IMR-90 (cell line): ENCODE measurements around the gene DOCK7. TPM values are rescaled to one million over a fixed set of nuclear protein-coding genes. Genes with fewer than 3 reads are reported as not detected.

Experiments used
- ATAC-seq: fragments of 200-7000 bp; cut with Tn5 transposase; 2 replicates; pipeline ENCODE4 v1.9.1; 2020; ENCODE audit warnings: low read depth, mild to moderate bottlenecking, moderate library complexity
- BruUV-seq: library from RNA; stranded (reverse); fragments of 400-500 nt; replicated peaks from 2 replicates; lab custom pipeline; 2021; lab: Mats Ljungman, UMichigan
- CTCF ChIA-PET: fragments of 300-600 bp; formaldehyde crosslinking; extraction: SDS; loops from one replicate; lab custom pipeline; 2021; ENCODE audit warnings: antibody characterized with exemption; lab: Yijun Ruan, JAX
- POLR2A ChIA-PET: fragments of 300-600 bp; sonication (Branson Sonifier 250); formaldehyde crosslinking; loops from one replicate; lab custom pipeline; 2022; ENCODE audit warnings: antibody characterized with exemption; ENCODE audit not compliant: unreplicated experiment; lab: Charles Lee
- DNase-seq: peaks from one replicate; pipeline ENCODE4 v3.0.0; 2013
- H2AFZ ChIP-seq: replicated peaks from 2 replicates; pipeline ENCODE3; 2013; ENCODE audit warnings: low read length, mild to moderate bottlenecking; ENCODE audit not compliant: poor library complexity
- H2AK5ac ChIP-seq: 2 replicates; pipeline ENCODE4 v1.6.1; 2013; ENCODE audit warnings: low read depth, low read length, inconsistent platforms
- H2AK9ac ChIP-seq: replicated peaks from 2 replicates; pipeline ENCODE3; 2013; ENCODE audit warnings: mild to moderate bottlenecking, low read depth, low read length, moderate library complexity; ENCODE audit not compliant: poor library complexity
- H2BK120ac ChIP-seq: 2 replicates; pipeline ENCODE4 v1.6.1; 2013; ENCODE audit warnings: low read depth, low read length, inconsistent platforms
- H2BK15ac ChIP-seq: 3 replicates; pipeline ENCODE4 v1.6.1; 2013; ENCODE audit warnings: low read depth, low read length, inconsistent platforms
- H2BK20ac ChIP-seq: 2 replicates; pipeline ENCODE4 v1.6.1; 2013; ENCODE audit warnings: low read depth, mild to moderate bottlenecking, inconsistent platforms, low read length, moderate library complexity
- H2BK5ac ChIP-seq: 2 replicates; pipeline ENCODE4 v1.6.1; 2013; ENCODE audit warnings: mild to moderate bottlenecking, low read depth, low read length, inconsistent platforms; ENCODE audit not compliant: poor library complexity, severe bottlenecking
- H3K14ac ChIP-seq: replicated peaks from 2 replicates; pipeline ENCODE4 v1.6.1; 2013; ENCODE audit warnings: low read depth, low read length, inconsistent platforms
- H3K18ac ChIP-seq: 2 replicates; pipeline ENCODE4 v1.6.1; 2013; ENCODE audit warnings: low read depth, low read length, control low read depth
- H3K23ac ChIP-seq: 2 replicates; pipeline ENCODE4 v1.6.1; 2013; ENCODE audit warnings: low read depth, low read length, inconsistent platforms
- H3K27ac ChIP-seq: 2 replicates; pipeline ENCODE4 v1.5.1; 2013; ENCODE audit warnings: mild to moderate bottlenecking, control low read depth, low read length; ENCODE audit not compliant: insufficient read depth
- H3K27me3 ChIP-seq: 2 replicates; pipeline ENCODE4 v1.6.1; 2013; ENCODE audit warnings: low read length; ENCODE audit not compliant: control insufficient read depth, insufficient read depth
- H3K36me3 ChIP-seq: 2 replicates; pipeline ENCODE4 v1.6.1; 2013; ENCODE audit warnings: low read length, mixed read lengths; ENCODE audit not compliant: control insufficient read depth, insufficient read depth
- H3K4ac ChIP-seq: 2 replicates; pipeline ENCODE4 v1.6.1; 2013; ENCODE audit warnings: low read depth, low read length, inconsistent platforms
- H3K4me1 ChIP-seq: 2 replicates; pipeline ENCODE4 v1.6.1; 2013; ENCODE audit warnings: low read length, mixed read lengths; ENCODE audit not compliant: control insufficient read depth, insufficient read depth
- H3K4me2 ChIP-seq: 2 replicates; pipeline ENCODE4 v1.6.1; 2013; ENCODE audit warnings: low read depth, mild to moderate bottlenecking, control low read depth, low read length, moderate library complexity
- H3K4me3 ChIP-seq: 2 replicates; pipeline ENCODE4 v1.5.1; 2013; ENCODE audit warnings: low read depth, mild to moderate bottlenecking, control low read depth, low read length, moderate library complexity; ENCODE audit not compliant: insufficient read depth
- H3K56ac ChIP-seq: 2 replicates; pipeline ENCODE4 v1.6.1; 2013; ENCODE audit warnings: low read length, inconsistent platforms; ENCODE audit not compliant: insufficient read depth; ENCODE audit errors: extremely low read depth
- H3K79me1 ChIP-seq, 2 experiments: 2 replicates each; pipeline ENCODE4 v1.6.1; 2013; ENCODE audit warnings: low read length in 2 of 2, inconsistent platforms in 1 of 2, low read depth in 1 of 2
- H3K9ac ChIP-seq: 2 replicates; pipeline ENCODE4 v1.6.1; 2013; ENCODE audit warnings: low read depth, low read length, control low read depth
- H3K9me1 ChIP-seq: 2 replicates; pipeline ENCODE4 v1.6.1; 2013; ENCODE audit warnings: low read length, inconsistent platforms; ENCODE audit not compliant: insufficient read depth
- H3K9me3 ChIP-seq: 2 replicates; pipeline ENCODE4 v1.6.1; 2013; ENCODE audit warnings: low read length; ENCODE audit not compliant: control insufficient read depth, insufficient read depth
- H4K20me1 ChIP-seq: 2 replicates; pipeline ENCODE4 v1.6.1; 2013; ENCODE audit warnings: low read length, inconsistent platforms; ENCODE audit not compliant: insufficient read depth
- H4K5ac ChIP-seq: 2 replicates; pipeline ENCODE4 v1.6.1; 2013; ENCODE audit warnings: mild to moderate bottlenecking, low read depth, low read length, control low read depth
- H4K8ac ChIP-seq, 2 experiments: 2 replicates each; pipeline ENCODE4 v1.6.1; 2013; ENCODE audit warnings: low read depth in 2 of 2, low read length in 2 of 2, control low read depth in 1 of 2, inconsistent platforms in 1 of 2
- H4K91ac ChIP-seq: 2 replicates; pipeline ENCODE4 v1.6.1; 2013; ENCODE audit warnings: low read depth, low read length, inconsistent platforms; ENCODE audit not compliant: insufficient read depth
- BHLHE40 ChIP-seq: fragments of 150-350 bp; IDR thresholded peaks from 2 replicates; pipeline ENCODE4 v1.6.1; 2016; ENCODE audit warnings: mild to moderate bottlenecking, low read depth, low read length
- CEBPB ChIP-seq: IDR thresholded peaks from 2 replicates; pipeline ENCODE4 v1.6.1; 2012; ENCODE audit warnings: low read depth, low read length, improper control_type of control experiment
- CHD1 ChIP-seq: IDR thresholded peaks from 2 replicates; pipeline ENCODE4 v1.6.1; 2012; ENCODE audit warnings: low read depth, low read length, improper control_type of control experiment
- CTCF ChIP-seq: conservative IDR thresholded peaks from 2 replicates; pipeline ENCODE4 v1.5.1; 2012; ENCODE audit warnings: mild to moderate bottlenecking, low read depth, low read length, improper control_type of control experiment
- ELK1 ChIP-seq: fragments of 150-350 bp; IDR thresholded peaks from 2 replicates; pipeline ENCODE4 v1.6.1; 2016; ENCODE audit warnings: low read depth, mild to moderate bottlenecking, low read length, moderate library complexity, borderline replicate concordance
- FOS ChIP-seq: fragments of 150-350 bp; IDR thresholded peaks from 2 replicates; pipeline ENCODE4 v1.6.1; 2016; ENCODE audit warnings: low read depth, low read length
- MAFK ChIP-seq: IDR thresholded peaks from 2 replicates; pipeline ENCODE4 v1.6.1; 2012; ENCODE audit warnings: low read depth, low read length, improper control_type of control experiment
- MAZ ChIP-seq: IDR thresholded peaks from 2 replicates; pipeline ENCODE4 v1.6.1; 2012; ENCODE audit warnings: low read depth, mild to moderate bottlenecking, low read length, improper control_type of control experiment, moderate library complexity, borderline replicate concordance
- MXI1 ChIP-seq: IDR thresholded peaks from 2 replicates; pipeline ENCODE4 v1.6.1; 2012; ENCODE audit warnings: low read depth, mild to moderate bottlenecking, low read length, moderate library complexity, borderline replicate concordance
- NFE2L2 ChIP-seq: fragments of 150-350 bp; IDR thresholded peaks from 2 replicates; pipeline ENCODE4 v1.6.1; 2016; ENCODE audit warnings: low read depth, mild to moderate bottlenecking, low read length
- POLR2A ChIP-seq: IDR thresholded peaks from 2 replicates; pipeline ENCODE4 v1.6.1; 2012; ENCODE audit warnings: mild to moderate bottlenecking, low read depth, low read length
- RAD21 ChIP-seq: IDR thresholded peaks from 2 replicates; pipeline ENCODE4 v1.6.1; 2012; ENCODE audit warnings: low read length, improper control_type of control experiment
- RCOR1 ChIP-seq: IDR thresholded peaks from 2 replicates; pipeline ENCODE4 v1.6.1; 2012; ENCODE audit warnings: mild to moderate bottlenecking, low read length, improper control_type of control experiment; ENCODE audit not compliant: insufficient replicate concordance
- RFX5 ChIP-seq: IDR thresholded peaks from 2 replicates; pipeline ENCODE4 v1.8.0; 2012; ENCODE audit warnings: low read depth, mild to moderate bottlenecking, low read length, moderate library complexity
- SMC3 ChIP-seq: fragments of 150-350 bp; IDR thresholded peaks from 2 replicates; pipeline ENCODE4 v1.6.1; 2016; ENCODE audit warnings: low read depth, mild to moderate bottlenecking, antibody characterized with exemption, low read length, moderate library complexity
- USF2 ChIP-seq: fragments of 150-350 bp; IDR thresholded peaks from 2 replicates; pipeline ENCODE4 v1.6.1; 2017; ENCODE audit warnings: mild to moderate bottlenecking, antibody characterized with exemption, low read length, low read depth
- WGBS, 2 experiments: methylation state at CpG; one replicate each; pipeline versions ENCODE4 v1.1.5 to v1.1.7; 2013; ENCODE audit warnings: missing lambda C conversion rate in 2 of 2; ENCODE audit not compliant: insufficient read length in 1 of 2; ENCODE audit errors: extremely low coverage in 2 of 2; 5-methylcytosine and 5-hydroxymethylcytosine counted together
- dilution Hi-C: fragments of 300-500 bp; cut with HindIII; formaldehyde crosslinking; loops from one replicate; pipeline ENCODE4 v1.14.3; 2018; ENCODE audit warnings: low sequenced_read_pairs; ENCODE audit not compliant: unreplicated experiment
- in situ Hi-C: fragments of 300-500 bp; cut with MboI; formaldehyde crosslinking; loops from 3 replicates; pipeline ENCODE4 v1.14.3; 2019; ENCODE audit warnings: low sequenced_read_pairs, inconsistent platforms, mixed read lengths
- intact Hi-C: fragments of 100-400 bp; cut with micrococcal nuclease; formaldehyde crosslinking; loops from 2 replicates; pipeline ENCODE4 v1.10.0; 2022
- polyA plus RNA-seq, 3 experiments: library from polyadenylated mRNA; depleted of rRNA; stranded (reverse); fragments of >200 nt; gene quantifications; 2 replicates each; pipeline ENCODE4 v1.2.3, GENCODE V29; 2012; ENCODE audit warnings: low replicate concordance in 1 of 3
- total RNA-seq: library from RNA; depleted of rRNA; stranded (reverse); fragments of >200 nt; gene quantifications from 2 replicates; pipeline ENCODE4 v1.2.3, GENCODE V29; 2012

The DOCK7 gene
- total and polyA plus RNA-seq, 2 of the 4 experiments (the other 2 are of a cell fraction), result 38.0 to 97.7 TPM

- WGBS, 2 experiments, result no CpG with 5 or more reads among the region's 1 CpG
- CTCF ChIA-PET, result no interaction called here
- dilution Hi-C loops, result no loop called here
Measured at GRCh38 chr1:62420214-62420613, 268.0 kb downstream of the DOCK7 start.

More at GRCh38 chr1:62420214-62420613, 268.0 kb downstream of the DOCK7 start:
- Histone ChIP-seq H3K27me3 (no peaks in the 10 kb centered on the region), H3K9ac (no peak overlapping the region), H3K56ac (no peak overlapping the region), H3K14ac (no peak overlapping the region), H2AK9ac (no peak overlapping the region), H4K20me1 (no peaks in the 10 kb centered on the region), H2BK5ac (no peak overlapping the region), H2AFZ (no peak overlapping the region), H2BK15ac (no peak overlapping the region), H2BK120ac (no peak overlapping the region), H3K23ac (no peak overlapping the region), H3K18ac (no peak overlapping the region), H4K91ac (no peak overlapping the region), H3K4me1 (peaks cover 2% of the 10 kb centered on the region; the same call in 1 of the 2 replicates), H3K79me1 (no peaks in the 10 kb centered on the region), H3K4me3 (no peak overlapping the region), H3K9me1 (no peaks in the 10 kb centered on the region), H2AK5ac (no peak overlapping the region), H3K4ac (no peak overlapping the region), H3K36me3 (no peaks in the 10 kb centered on the region), H4K5ac (no peak overlapping the region), H3K4me2 (no peak overlapping the region), H4K8ac (no peak overlapping the region), H3K9me3 (no peaks in the 10 kb centered on the region), H3K27ac (no peak overlapping the region), H2BK20ac (no peak overlapping the region)
- no peak for DNase-seq
- no peak for TF ChIP-seq FOS
- no peak for TF ChIP-seq RFX5
- TF ChIP-seq MXI1, result no peak
- no peak for TF ChIP-seq CEBPB
- no peak for TF ChIP-seq RCOR1
- no peak for TF ChIP-seq SMC3
- TF ChIP-seq MAFK, result no peak
- no peak for TF ChIP-seq NFE2L2
- TF ChIP-seq ELK1, result no peak
- TF ChIP-seq RAD21, result no peak
- TF ChIP-seq USF2, result no peak
- no peak for TF ChIP-seq POLR2A
- TF ChIP-seq MAZ, result no peak
- no peak for TF ChIP-seq BHLHE40
- no peak for TF ChIP-seq CHD1
- no peak for TF ChIP-seq CTCF
- no peak for ATAC-seq
- BruUV-seq, result no TSS peak
- intact Hi-C loops (no loop called here), in situ Hi-C loops (no loop called here)
- POLR2A ChIA-PET, result no interaction called here
